Suprapubic skin (tissue), 4 donors: ENCODE data around the gene ICAM1.

Experiments used
- CTCF ChIP-seq, 2 donors: fragments of 200-600 bp in 1 of 2; fragments of 450-650 bp in 1 of 2; sonication (generic) in 1 of 2; IDR thresholded peaks; one replicate each; pipeline ENCODE4 v1.5.1; 2016 to 2019; ENCODE audit warnings: antibody characterized with exemption in 2 of 2, mild to moderate bottlenecking in 1 of 2, moderate library complexity in 1 of 2
- EP300 ChIP-seq: sonication (generic); formaldehyde crosslinking; IDR thresholded peaks from one replicate; pipeline ENCODE4 v1.6.1; 2017; ENCODE audit warnings: antibody characterized with exemption
- POLR2A ChIP-seq, 2 donors: fragments of 450-650 bp; IDR thresholded peaks; one replicate each; pipeline ENCODE4 v1.6.1; 2017; ENCODE audit warnings: antibody characterized with exemption in 2 of 2, mild to moderate bottlenecking in 2 of 2, moderate library complexity in 2 of 2
- POLR2AphosphoS5 ChIP-seq, 3 donors: sonication (generic); formaldehyde crosslinking; IDR thresholded peaks; one replicate each; pipeline ENCODE4 v1.6.1; 2017; ENCODE audit warnings: antibody characterized with exemption in 3 of 3

DNA sequence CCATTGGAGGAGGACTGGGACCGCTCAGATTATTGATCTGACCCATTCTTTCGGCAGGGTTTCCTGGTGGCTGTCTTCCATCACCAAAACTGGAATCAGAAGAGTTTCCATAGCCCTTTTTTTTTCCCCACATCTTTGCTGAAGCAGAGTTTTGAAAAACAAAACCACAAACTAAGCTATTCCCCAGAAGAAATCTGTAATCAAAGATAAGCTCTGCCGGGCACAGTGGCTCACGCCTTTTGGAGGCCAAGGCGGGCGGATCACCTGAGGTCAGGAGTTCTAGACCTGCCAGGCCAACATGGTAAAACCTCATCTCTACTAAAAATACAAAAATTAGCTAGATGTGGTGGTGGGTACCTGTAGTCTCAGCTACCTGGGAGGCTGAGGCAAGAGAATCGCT lies 4.2 kb upstream of the ICAM1 start:
- TF ChIP-seq CTCF (IDR thresholded peaks at IDR 0.05): no peak
- no peak for TF ChIP-seq EP300
- no peak for TF ChIP-seq POLR2A (IDR thresholded peaks at IDR 0.05)
- TF ChIP-seq POLR2AphosphoS5 (IDR thresholded peaks at IDR 0.05): no peak
